GM21447 (cell line): ENCODE data around the gene PROK2.

ENCODE experiments used
- ATAC-seq: cut with Tn5 transposase; IDR thresholded peaks from one replicate; pipeline ENCODE4 v1.9.1; 2021; ENCODE audit not compliant: unreplicated experiment

The PROK2 gene

DNA sequence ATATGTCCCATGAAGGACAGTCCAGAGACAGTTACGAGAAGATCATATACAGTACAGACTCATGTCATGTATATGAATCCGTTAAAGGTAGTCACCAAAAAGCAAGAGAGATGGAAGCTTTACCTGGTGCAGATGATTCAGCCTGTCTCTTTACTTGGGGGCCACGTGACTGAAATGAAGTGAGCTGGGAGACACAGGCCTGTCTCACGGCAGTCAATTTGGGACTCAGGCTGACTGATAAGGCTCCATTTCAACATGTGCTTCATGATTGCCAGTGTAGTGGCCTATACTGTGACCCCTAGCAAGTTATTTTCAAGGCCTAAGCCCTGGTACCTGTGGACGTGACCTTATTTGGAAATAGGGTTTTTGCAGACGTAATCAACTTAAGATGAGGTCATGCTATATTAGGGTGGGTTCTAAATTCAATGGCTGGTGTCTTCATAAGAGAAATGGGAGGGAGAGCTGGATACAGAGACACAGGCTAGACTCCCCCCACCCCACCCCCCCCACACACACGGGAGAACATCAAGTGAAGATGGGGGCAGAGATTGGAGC, 3.0 kb upstream of the PROK2 start:
- ATAC-seq = no peak

DNA sequence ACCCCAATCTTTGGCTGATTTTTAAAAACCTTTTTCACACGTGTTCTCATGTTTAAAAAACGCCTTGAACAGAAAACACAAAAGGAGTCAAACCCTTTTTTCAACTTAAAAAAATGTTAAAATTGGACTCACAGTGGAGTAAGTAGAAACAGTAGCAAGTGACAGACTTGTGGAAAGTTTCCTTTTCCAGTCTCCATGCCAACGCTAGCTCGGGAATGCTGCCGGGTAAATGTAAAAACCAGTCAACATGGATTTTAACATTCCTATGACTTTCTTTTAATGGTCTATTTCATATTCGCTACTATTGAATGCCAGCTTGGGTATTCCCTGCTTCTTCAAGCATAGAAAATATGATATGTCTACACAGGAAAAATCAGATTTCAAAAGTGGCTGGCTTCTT, 1.6 kb upstream of the PROK2 start:
- ATAC-seq = no peak

DNA sequence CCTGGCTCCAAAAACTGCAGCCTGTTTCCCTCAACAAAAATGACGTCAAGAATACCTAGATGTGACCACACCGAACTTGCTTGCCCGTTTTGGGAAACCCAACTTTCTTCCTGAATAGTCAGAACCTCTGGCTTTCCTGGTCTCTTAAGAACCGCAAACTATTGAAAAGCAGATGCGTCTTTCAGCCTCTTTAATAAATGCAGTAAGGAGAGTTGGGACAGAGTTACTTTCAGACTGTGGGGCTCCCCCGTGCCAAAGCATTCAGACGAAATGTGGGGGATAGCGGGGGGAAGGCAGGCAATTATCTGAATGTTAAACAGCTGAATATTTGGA, 1.2 kb upstream of the PROK2 start:
- no peak for ATAC-seq

DNA sequence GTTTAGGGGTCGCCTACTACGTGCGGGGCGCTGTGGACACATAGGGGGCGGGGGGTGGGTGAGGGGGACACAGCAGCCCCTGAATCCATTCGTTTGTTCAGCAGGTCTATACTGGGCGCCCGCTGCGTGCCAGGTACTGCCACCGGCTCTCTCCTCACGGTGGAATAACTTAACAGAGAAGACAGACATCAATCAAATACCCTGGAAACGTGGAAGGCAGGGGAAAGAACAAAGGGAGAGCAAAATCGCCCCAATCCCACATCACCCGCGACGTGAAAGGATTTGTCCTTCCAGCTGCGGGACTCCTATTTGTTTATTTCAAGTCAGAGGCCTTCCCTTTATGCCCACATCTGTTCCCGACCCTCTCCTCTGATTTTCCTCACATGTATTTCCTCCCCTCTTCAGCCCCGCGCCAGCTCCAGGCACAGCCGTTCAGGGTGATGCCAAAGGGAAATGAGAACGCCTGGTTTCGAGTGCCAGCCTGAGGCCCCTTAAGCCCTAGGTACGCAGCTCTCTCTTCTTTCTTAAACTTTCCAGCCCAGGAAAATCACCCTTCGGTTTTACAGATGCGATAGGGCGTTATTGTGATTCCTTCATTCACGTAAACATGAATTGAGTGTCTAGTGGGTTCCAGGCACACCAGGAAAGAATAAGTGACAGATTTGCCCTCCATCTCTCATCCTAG, 726 bp upstream of the PROK2 start:
- ATAC-seq = no peak

- ATAC-seq = no peak
Measured at GRCh38 chr3:71784201-71784913, 591 bp downstream of the PROK2 start.

DNA sequence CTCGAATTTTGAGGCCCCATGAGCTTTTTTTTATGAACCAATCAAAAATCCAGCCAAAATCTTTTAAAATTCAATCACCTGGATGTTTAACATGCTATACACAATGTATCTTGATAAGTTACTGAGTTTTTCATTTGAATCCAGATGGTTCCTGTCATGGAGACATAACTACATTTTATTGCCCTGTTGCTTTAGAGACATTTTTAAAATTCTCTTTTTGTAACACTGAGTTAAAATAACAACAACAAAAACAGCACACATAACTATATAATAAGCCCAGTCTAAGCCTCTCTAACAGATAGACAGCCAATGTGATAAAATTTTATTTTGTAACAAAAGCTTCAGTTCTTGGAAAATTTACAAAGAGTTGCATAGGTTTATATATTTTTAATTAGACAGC, 1.8 kb downstream of the PROK2 start:
- ATAC-seq = no peak

DNA sequence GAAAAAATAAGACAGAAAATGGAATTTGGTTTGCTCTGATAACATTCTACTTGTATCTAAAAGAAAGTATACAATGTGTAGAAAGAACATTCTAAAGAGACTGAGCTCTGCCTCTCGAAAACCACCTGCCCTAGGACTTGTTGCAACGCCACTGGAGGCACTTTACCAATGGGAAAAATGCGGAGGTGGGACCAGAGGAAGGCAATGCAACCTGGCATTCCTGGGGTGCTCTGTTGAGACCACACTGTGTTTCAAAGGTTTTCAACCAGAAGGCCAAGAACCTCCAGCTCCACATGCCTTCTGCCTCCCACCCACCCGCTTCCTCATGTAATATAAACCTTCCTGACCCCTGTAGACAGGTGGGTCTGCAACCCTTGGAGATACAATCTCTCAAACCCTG, 4.5 kb downstream of the PROK2 start:
- ATAC-seq = no peak

- ATAC-seq = no peak
Measured at GRCh38 chr3:71779674-71780377, 5.1 kb downstream of the PROK2 start.

- ATAC-seq = no peak
Measured at GRCh38 chr3:71778353-71778752, 6.6 kb downstream of the PROK2 start.

- no peak for ATAC-seq
Measured at GRCh38 chr3:71776538-71776937, 8.4 kb downstream of the PROK2 start.

GRCh38 chr3:71771884-71772283, 13.1 kb downstream of the PROK2 start:
- no peak for ATAC-seq

DNA sequence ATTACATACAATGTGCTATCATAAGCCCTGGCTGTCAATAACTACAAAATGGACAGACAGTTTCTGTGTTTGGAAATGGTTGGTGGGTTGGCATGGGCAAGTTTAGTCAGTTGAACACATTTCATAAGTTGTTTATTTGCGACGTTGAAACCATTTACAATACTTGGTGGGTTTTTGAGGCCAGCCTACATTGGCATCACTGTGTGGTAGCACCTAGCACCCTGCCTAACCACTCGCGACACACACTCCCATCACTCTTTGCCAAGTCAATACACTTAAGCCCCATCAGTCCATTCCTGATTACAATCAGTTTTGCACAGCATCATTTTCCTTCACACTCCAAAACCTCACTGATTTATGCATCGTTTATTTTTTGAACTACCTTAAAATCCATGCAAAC, 13.8 kb downstream of the PROK2 start:
- ATAC-seq = no peak

DNA sequence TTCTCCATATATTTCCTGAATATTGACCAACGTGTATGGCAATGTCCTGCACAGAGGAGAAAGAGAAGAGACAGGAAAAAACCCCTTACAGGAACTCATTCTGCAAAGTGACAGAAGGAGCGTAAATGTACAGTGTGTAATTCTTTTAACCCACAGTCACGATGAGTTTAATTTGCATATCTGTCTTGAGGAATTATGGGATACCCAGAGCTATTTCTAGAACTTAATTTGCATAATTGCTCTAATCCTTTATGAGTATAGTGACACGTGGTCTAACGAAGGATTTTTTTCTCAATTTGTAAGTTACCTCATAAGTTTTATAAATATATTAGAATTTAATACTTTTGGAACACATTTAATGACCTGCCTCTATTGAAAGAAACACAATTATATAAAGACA, 21.5 kb downstream of the PROK2 start:
- no peak for ATAC-seq

DNA sequence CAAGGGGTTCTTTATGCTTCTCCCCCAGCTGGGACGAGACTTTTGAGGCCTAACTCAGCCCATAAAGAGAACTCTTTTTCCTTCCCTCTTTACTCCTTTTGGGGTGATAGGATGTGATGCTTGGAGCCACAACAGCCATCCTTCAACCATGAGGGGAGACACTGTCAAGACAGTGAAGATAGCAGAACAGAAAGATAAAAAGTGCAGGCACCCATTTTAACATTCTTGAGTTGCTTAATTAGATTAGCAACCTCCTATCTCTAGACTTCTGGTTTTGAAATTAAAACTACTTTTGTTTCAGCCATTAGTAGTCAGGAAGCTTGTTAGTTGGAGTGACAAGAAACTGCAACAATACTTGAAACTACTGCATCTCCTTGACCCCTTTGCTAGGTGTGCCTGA, 24.8 kb downstream of the PROK2 start:
- ATAC-seq = no peak

GRCh38 chr3:71759401-71759800, 25.5 kb downstream of the PROK2 start:
- ATAC-seq = no peak

GRCh38 chr3:71758091-71758490, 26.9 kb downstream of the PROK2 start:
- ATAC-seq = no peak

DNA sequence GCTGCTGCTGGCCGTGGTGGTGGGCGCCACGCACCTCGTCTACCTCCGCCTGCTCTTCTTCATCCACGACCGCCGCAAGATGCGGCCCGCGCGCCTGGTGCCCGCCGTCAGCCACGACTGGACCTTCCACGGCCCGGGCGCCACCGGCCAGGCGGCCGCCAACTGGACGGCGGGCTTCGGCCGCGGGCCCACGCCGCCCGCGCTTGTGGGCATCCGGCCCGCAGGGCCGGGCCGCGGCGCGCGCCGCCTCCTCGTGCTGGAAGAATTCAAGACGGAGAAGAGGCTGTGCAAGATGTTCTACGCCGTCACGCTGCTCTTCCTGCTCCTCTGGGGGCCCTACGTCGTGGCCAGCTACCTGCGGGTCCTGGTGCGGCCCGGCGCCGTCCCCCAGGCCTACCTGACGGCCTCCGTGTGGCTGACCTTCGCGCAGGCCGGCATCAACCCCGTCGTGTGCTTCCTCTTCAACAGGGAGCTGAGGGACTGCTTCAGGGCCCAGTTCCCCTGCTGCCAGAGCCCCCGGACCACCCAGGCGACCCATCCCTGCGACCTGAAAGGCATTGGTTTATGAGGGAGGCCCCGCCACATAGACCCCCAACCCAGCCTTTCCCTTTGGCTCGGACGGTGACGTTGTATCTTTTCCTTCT, 30.2 kb downstream of the PROK2 start:
- no peak for ATAC-seq

DNA sequence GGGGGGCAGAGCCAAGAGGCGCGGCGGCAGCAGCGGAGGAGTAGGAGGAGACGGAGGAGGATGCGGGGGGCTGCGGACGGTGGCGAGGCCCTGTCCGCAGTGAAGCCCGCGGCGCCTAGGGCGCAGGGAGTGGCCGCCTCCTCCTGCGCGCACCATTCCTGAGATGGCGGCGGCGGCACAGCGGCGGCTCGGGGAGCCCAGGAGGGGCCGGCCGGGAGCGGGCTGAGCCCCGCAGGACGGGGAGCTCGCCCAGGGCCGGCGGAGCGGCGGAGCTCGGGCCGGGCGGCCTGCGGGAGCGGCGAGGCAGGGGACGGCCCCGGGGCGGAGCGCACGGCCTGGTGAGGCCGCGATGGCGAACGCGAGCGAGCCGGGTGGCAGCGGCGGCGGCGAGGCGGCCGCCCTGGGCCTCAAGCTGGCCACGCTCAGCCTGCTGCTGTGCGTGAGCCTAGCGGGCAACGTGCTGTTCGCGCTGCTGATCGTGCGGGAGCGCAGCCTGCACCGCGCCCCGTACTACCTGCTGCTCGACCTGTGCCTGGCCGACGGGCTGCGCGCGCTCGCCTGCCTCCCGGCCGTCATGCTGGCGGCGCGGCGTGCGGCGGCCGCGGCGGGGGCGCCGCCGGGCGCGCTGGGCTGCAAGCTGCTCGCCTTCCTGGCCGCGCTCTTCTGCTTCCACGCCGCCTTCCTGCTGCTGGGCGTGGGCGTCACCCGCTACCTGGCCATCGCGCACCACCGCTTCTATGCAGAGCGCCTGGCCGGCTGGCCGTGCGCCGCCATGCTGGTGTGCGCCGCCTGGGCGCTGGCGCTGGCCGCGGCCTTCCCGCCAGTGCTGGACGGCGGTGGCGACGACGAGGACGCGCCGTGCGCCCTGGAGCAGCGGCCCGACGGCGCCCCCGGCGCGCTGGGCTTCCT, 31.0 kb downstream of the PROK2 start, which contains the start of gene GPR27:
GPR27 (plus strand) TSS at position 155 of the 909 bp plus-strand sequence; CDS start at position 350, 195 bp downstream.
- no peak for ATAC-seq

GRCh38 chr3:71752831-71753700, 31.9 kb downstream of the PROK2 start:
- no peak for ATAC-seq
